HEK293 (cell line): ENCODE results near the gene SCNN1A.

Experiments used
- CTCF ChIA-PET: fragments of 350-600 bp; formaldehyde crosslinking; extraction: SDS; loops from one replicate; lab custom pipeline; 2021; ENCODE audit warnings: antibody characterized with exemption; lab: Yijun Ruan, JAX
- POLR2A ChIA-PET: fragments of 300-600 bp; formaldehyde crosslinking; extraction: SDS; loops from one replicate; lab custom pipeline; 2020; ENCODE audit warnings: antibody characterized with exemption, inconsistent platforms; lab: Yijun Ruan, JAX
- H3K27ac ChIP-seq: fragments of 200-500 bp; sonication (Bioruptor generic); 2 replicates; pipeline ENCODE4 v1.5.1; 2014; ENCODE audit warnings: low read depth, low read length, control low read depth, inconsistent platforms; ENCODE audit errors: extremely low read depth
- H3K36me3 ChIP-seq, 2 experiments: fragments of 200-500 bp in 1 of 2; sonication (Bioruptor generic) in 1 of 2; 1 replicate in 1 of 2; 2 replicates in 1 of 2; pipeline ENCODE4 v1.5.1; 2014 to 2017; ENCODE audit warnings: inconsistent platforms in 2 of 2, low read length in 2 of 2; ENCODE audit not compliant: control insufficient read depth in 2 of 2, insufficient read depth in 1 of 2
- H3K4me1 ChIP-seq: fragments of 200-500 bp; sonication (Bioruptor generic); 2 replicates; pipeline ENCODE4 v1.5.1; 2014; ENCODE audit warnings: mild to moderate bottlenecking, low read length, inconsistent platforms; ENCODE audit not compliant: control insufficient read depth, insufficient read depth
- H3K4me3 ChIP-seq: 2 replicates; pipeline ENCODE4 v1.5.1; 2011; ENCODE audit warnings: low read depth, mild to moderate bottlenecking, control low read depth, low read length, moderate library complexity
- H3K9me3 ChIP-seq: fragments of 200-500 bp; sonication (Bioruptor generic); 2 replicates; pipeline ENCODE4 v1.5.1; 2014; ENCODE audit warnings: low read depth, low read length, inconsistent platforms; ENCODE audit not compliant: control insufficient read depth, insufficient read depth
- AEBP2 ChIP-seq: fragments of 450-650 bp; formaldehyde crosslinking; IDR thresholded peaks from 2 replicates; pipeline ENCODE4 v1.5.1; 2016; ENCODE audit warnings: missing biosample characterization, missing genetic modification characterization, borderline replicate concordance
- BCL11B ChIP-seq: fragments of 450-650 bp; formaldehyde crosslinking; IDR thresholded peaks from 2 replicates; pipeline ENCODE4 v1.5.1; 2016; ENCODE audit warnings: low read depth, missing biosample characterization, missing genetic modification characterization
- CTCF ChIP-seq: fragments of 450-650 bp; formaldehyde crosslinking; IDR thresholded peaks from 2 replicates; pipeline ENCODE4 v1.5.1; 2016; ENCODE audit warnings: missing biosample characterization, missing genetic modification characterization
- FEZF1 ChIP-seq: fragments of 450-650 bp; formaldehyde crosslinking; IDR thresholded peaks from 2 replicates; pipeline ENCODE4 v1.5.1; 2016; ENCODE audit warnings: missing biosample characterization, missing genetic modification characterization
- GLIS1 ChIP-seq: fragments of 450-650 bp; formaldehyde crosslinking; IDR thresholded peaks from 2 replicates; pipeline ENCODE4 v1.5.1; 2016; ENCODE audit warnings: missing biosample characterization, missing genetic modification characterization
- KLF9 ChIP-seq: fragments of 450-650 bp; formaldehyde crosslinking; IDR thresholded peaks from 2 replicates; pipeline ENCODE4 v1.5.1; 2016; ENCODE audit warnings: missing biosample characterization, missing genetic modification characterization, low read depth
- PRDM1 ChIP-seq: fragments of 450-650 bp; formaldehyde crosslinking; IDR thresholded peaks from 2 replicates; pipeline ENCODE4; 2016; ENCODE audit warnings: missing biosample characterization, missing genetic modification characterization
- PRDM6 ChIP-seq: fragments of 450-650 bp; formaldehyde crosslinking; IDR thresholded peaks from 2 replicates; pipeline ENCODE4 v1.5.1; 2017; ENCODE audit warnings: missing biosample characterization, missing genetic modification characterization
- REPIN1 ChIP-seq: fragments of 450-650 bp; formaldehyde crosslinking; IDR thresholded peaks from 2 replicates; pipeline ENCODE4 v1.5.1; 2017; ENCODE audit warnings: missing biosample characterization, missing genetic modification characterization, low read depth
- TSHZ1 ChIP-seq: fragments of 450-650 bp; formaldehyde crosslinking; IDR thresholded peaks from 2 replicates; pipeline ENCODE4 v1.5.1; 2016; ENCODE audit warnings: missing biosample characterization, missing genetic modification characterization, borderline replicate concordance
- ZNF175 ChIP-seq: fragments of 450-650 bp; formaldehyde crosslinking; IDR thresholded peaks from 2 replicates; pipeline ENCODE4 v1.5.1; 2016; ENCODE audit warnings: missing biosample characterization, missing genetic modification characterization
- ZNF18 ChIP-seq: fragments of 450-650 bp; formaldehyde crosslinking; IDR thresholded peaks from 2 replicates; pipeline ENCODE4 v1.5.1; 2016; ENCODE audit warnings: missing biosample characterization, missing genetic modification characterization
- ZNF184 ChIP-seq: fragments of 450-650 bp; IDR thresholded peaks from 2 replicates; pipeline ENCODE4 v1.5.1; 2018; ENCODE audit warnings: missing biosample characterization, mild to moderate bottlenecking, missing genetic modification characterization
- ZNF335 ChIP-seq: fragments of 450-650 bp; formaldehyde crosslinking; conservative IDR thresholded peaks from 2 replicates; pipeline ENCODE4 v1.5.1; 2016; ENCODE audit warnings: missing biosample characterization, missing genetic modification characterization
- ZNF423 ChIP-seq: fragments of 450-650 bp; formaldehyde crosslinking; IDR thresholded peaks from 2 replicates; pipeline ENCODE4 v1.5.1; 2016; ENCODE audit warnings: missing biosample characterization, missing genetic modification characterization
- ZNF501 ChIP-seq: fragments of 450-650 bp; formaldehyde crosslinking; IDR thresholded peaks from 2 replicates; pipeline ENCODE4 v1.5.1; 2016; ENCODE audit warnings: missing biosample characterization, missing genetic modification characterization
- ZNF530 ChIP-seq: fragments of 450-650 bp; formaldehyde crosslinking; IDR thresholded peaks from 2 replicates; pipeline ENCODE4 v1.5.1; 2016; ENCODE audit warnings: low read depth, missing biosample characterization, missing genetic modification characterization
- ZNF610 ChIP-seq: fragments of 450-650 bp; formaldehyde crosslinking; IDR thresholded peaks from 2 replicates; pipeline ENCODE4 v1.5.1; 2016; ENCODE audit warnings: missing biosample characterization, missing genetic modification characterization, borderline replicate concordance
- ZNF645 ChIP-seq: fragments of 450-650 bp; formaldehyde crosslinking; IDR thresholded peaks from 2 replicates; pipeline ENCODE4; 2016; ENCODE audit warnings: missing biosample characterization, missing genetic modification characterization
- ZNF76 ChIP-seq: fragments of 450-650 bp; formaldehyde crosslinking; IDR thresholded peaks from 2 replicates; pipeline ENCODE4; 2016; ENCODE audit warnings: low read depth, missing biosample characterization, missing genetic modification characterization, borderline replicate concordance
- ZNF830 ChIP-seq: fragments of 450-650 bp; IDR thresholded peaks from 2 replicates; pipeline ENCODE4 v1.5.0; 2018; ENCODE audit warnings: missing biosample characterization, missing genetic modification characterization, low read depth, mild to moderate bottlenecking, moderate library complexity
- ZNF843 ChIP-seq: fragments of 450-650 bp; formaldehyde crosslinking; IDR thresholded peaks from 2 replicates; pipeline ENCODE4 v1.5.1; 2016; ENCODE audit warnings: missing biosample characterization, missing genetic modification characterization

SCNN1A gene

GRCh38 chr12:6330192-6330591, 45.2 kb downstream of the SCNN1A start:
- TF ChIP-seq FEZF1 (no peak), ZNF830 (tag by site-specific recombination) (no peak), ZNF610 (no peak), ZNF530 (tag by site-specific recombination) (no peak), TSHZ1 (tag by site-specific recombination) (no peak), ZNF175 (no peak), BCL11B (tag by site-specific recombination) (no peak), ZNF843 (tag by site-specific recombination) (no peak)
- peaks cover 1% of the 10 kb centered on the region; the same call in 1 of the 2 replicates for H3K4me1 ChIP-seq
- H3K4me3 ChIP-seq: no peak overlapping the region
- H3K27ac ChIP-seq: no peak overlapping the region
- no peaks in the 10 kb centered on the region for H3K9me3 ChIP-seq
- peaks cover 25 to 76% of the 10 kb centered on the region in 2 experiments for H3K36me3 ChIP-seq
- POLR2A ChIA-PET: interaction anchor here (1.3 kb wide), 1 partner anchor 10 kb away, joined by 3 read pairs; no protein-coding TSS in a partner anchor
- CTCF ChIA-PET: no interaction called here

- no peak overlapping the region for H3K4me3 ChIP-seq
- H3K36me3 ChIP-seq: peaks cover 25 to 71% of the 10 kb centered on the region in 2 experiments
- POLR2A ChIA-PET: interaction anchor here (1.3 kb wide), 1 partner anchor 11 kb away, joined by 3 read pairs; no protein-coding TSS in a partner anchor
- CTCF ChIA-PET: no interaction called here
- H3K4me1 ChIP-seq: no peaks in the 10 kb centered on the region
- no peak overlapping the region for H3K27ac ChIP-seq
- H3K9me3 ChIP-seq: no peaks in the 10 kb centered on the region
- no peak for TF ChIP-seq ZNF645 (tag by site-specific recombination)
- TF ChIP-seq ZNF184 (tag by site-specific recombination): no peak
- TF ChIP-seq ZNF76 (tag by site-specific recombination): no peak
- TF ChIP-seq ZNF423 (tag by site-specific recombination): no peak
- no peak for TF ChIP-seq ZNF18 (tag by site-specific recombination)
- no peak for TF ChIP-seq KLF9 (tag by site-specific recombination)
- no peak for TF ChIP-seq CTCF (tag by site-specific recombination)
- no peak for TF ChIP-seq PRDM6 (tag by site-specific recombination)
- TF ChIP-seq REPIN1 (tag by site-specific recombination): no peak
- TF ChIP-seq AEBP2 (tag by site-specific recombination): no peak
- TF ChIP-seq ZNF501: no peak
- TF ChIP-seq ZNF335: no peak
- no peak for TF ChIP-seq PRDM1 (tag by site-specific recombination)
- no peak for TF ChIP-seq GLIS1 (tag by site-specific recombination)
These were observed 45.7 kb downstream of the SCNN1A start for GRCh38 chr12:6329703-6330064.
